ENCODE results near the gene CRMP1.

GRCh38 chr4:5863461-5864113 is 29.3 kb downstream of the CRMP1 start:
- TF ChIP-seq, protein P1, sequence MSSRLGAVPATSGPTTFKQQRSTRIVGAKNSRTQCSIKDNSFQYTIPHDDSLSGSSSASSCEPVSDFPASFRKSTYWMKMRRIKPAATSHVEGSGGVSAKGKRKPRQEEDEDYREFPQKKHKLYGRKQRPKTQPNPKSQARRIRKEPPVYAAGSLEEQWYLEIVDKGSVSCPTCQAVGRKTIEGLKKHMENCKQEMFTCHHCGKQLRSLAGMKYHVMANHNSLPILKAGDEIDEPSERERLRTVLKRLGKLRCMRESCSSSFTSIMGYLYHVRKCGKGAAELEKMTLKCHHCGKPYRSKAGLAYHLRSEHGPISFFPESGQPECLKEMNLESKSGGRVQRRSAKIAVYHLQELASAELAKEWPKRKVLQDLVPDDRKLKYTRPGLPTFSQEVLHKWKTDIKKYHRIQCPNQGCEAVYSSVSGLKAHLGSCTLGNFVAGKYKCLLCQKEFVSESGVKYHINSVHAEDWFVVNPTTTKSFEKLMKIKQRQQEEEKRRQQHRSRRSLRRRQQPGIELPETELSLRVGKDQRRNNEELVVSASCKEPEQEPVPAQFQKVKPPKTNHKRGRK (CRISPR knock-in tag; IDR thresholded peaks at IDR 0.05; ENCODE audit: borderline replicate concordance): no peak
- TF ChIP-seq RELA (CRISPR knock-in tag; IDR thresholded peaks at IDR 0.05; ENCODE audit: borderline replicate concordance): no peak
- no peak for TF ChIP-seq KAT7 (CRISPR knock-in tag; IDR thresholded peaks at IDR 0.05; ENCODE audit: borderline replicate concordance)
- TF ChIP-seq, protein P2, sequence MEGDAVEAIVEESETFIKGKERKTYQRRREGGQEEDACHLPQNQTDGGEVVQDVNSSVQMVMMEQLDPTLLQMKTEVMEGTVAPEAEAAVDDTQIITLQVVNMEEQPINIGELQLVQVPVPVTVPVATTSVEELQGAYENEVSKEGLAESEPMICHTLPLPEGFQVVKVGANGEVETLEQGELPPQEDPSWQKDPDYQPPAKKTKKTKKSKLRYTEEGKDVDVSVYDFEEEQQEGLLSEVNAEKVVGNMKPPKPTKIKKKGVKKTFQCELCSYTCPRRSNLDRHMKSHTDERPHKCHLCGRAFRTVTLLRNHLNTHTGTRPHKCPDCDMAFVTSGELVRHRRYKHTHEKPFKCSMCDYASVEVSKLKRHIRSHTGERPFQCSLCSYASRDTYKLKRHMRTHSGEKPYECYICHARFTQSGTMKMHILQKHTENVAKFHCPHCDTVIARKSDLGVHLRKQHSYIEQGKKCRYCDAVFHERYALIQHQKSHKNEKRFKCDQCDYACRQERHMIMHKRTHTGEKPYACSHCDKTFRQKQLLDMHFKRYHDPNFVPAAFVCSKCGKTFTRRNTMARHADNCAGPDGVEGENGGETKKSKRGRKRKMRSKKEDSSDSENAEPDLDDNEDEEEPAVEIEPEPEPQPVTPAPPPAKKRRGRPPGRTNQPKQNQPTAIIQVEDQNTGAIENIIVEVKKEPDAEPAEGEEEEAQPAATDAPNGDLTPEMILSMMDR (IDR thresholded peaks at IDR 0.05): no peak
- TF ChIP-seq CREM (CRISPR knock-in tag; IDR thresholded peaks at IDR 0.05): no peak
- TF ChIP-seq E2F1 (CRISPR knock-in tag; IDR thresholded peaks at IDR 0.05): no peak
- no peak for TF ChIP-seq ATF2 (CRISPR knock-in tag; IDR thresholded peaks at IDR 0.05; ENCODE audit: borderline replicate concordance, low read depth)
- no peak for TF ChIP-seq JUN (CRISPR knock-in tag; IDR thresholded peaks at IDR 0.05)

Measured in WTC11 (cell line).